K562 (cell line): Measurements from ENCODE around the gene SHANK1. TPM values are rescaled to one million over a fixed set of nuclear protein-coding genes. Genes with fewer than 3 reads are reported as not detected.

Experiments used
- ARID3A ChIP-seq: IDR thresholded peaks from 2 replicates; pipeline ENCODE4 v1.6.1; 2012; ENCODE audit warnings: low read depth, low read length, improper control_type of control experiment, borderline replicate concordance
- EHMT2 ChIP-seq: fragments of 450-650 bp; IDR thresholded peaks from 2 replicates; pipeline ENCODE4 v1.6.1; 2018; ENCODE audit warnings: antibody characterized with exemption
- ERF ChIP-seq: fragments of 450-650 bp; formaldehyde crosslinking; IDR thresholded peaks from 2 replicates; pipeline ENCODE4 v1.4.0; 2020; ENCODE audit warnings: mild to moderate bottlenecking, mixed read lengths
- PHF21A ChIP-seq: fragments of 450-650 bp; IDR thresholded peaks from 2 replicates; pipeline ENCODE4 v1.6.1; 2017; ENCODE audit warnings: low read depth, borderline replicate concordance
- RREB1 ChIP-seq: fragments of 250-450 bp; sonication (Bioruptor Pico); IDR thresholded peaks from 2 replicates; pipeline ENCODE4 v1.4.0; 2020
- SFPQ ChIP-seq: fragments of 200-400 bp; formaldehyde crosslinking; IDR thresholded peaks from 2 replicates; pipeline ENCODE4 v1.6.1; 2017; ENCODE audit warnings: mild to moderate bottlenecking, low read depth, low read length, moderate library complexity
- SMARCB1 ChIP-seq: IDR thresholded peaks from 2 replicates; pipeline ENCODE4 v1.6.1; 2011; ENCODE audit warnings: improper control_type of control experiment, low read depth; ENCODE audit not compliant: insufficient read length
- ZNF407 ChIP-seq: fragments of 450-650 bp; IDR thresholded peaks from 2 replicates; pipeline ENCODE4 v1.6.1; 2016; ENCODE audit warnings: low read depth
- polyA plus RNA-seq, 8 experiments: library from polyadenylated mRNA; depleted of rRNA in 4 of 8; stranded (reverse) in 5 of 8; unstranded in 3 of 8; fragments of >200 nt; fragmentation: Nextera tagmentation in 2 of 8; fragmentation: Illumina TruSeq in 1 of 8; extraction: Ambion mirVana in 2 of 8; extraction: Trizol in 1 of 8; gene quantifications; 2 replicates each; pipeline versions ENCODE4 v1.2.1 to v1.2.3, GENCODE V29; 2011 to 2014; ENCODE audit warnings: inconsistent platforms in 1 of 8, missing spikeins in 1 of 8
- total RNA-seq, 7 experiments: library from RNA; depleted of rRNA in 6 of 7; stranded (reverse); fragments of >200 nt in 6 of 7; fragmentation: Illumina TruSeq in 2 of 7; extraction: Trizol in 2 of 7; gene quantifications; 2 replicates each; pipeline versions ENCODE4 v1.2.1 to v1.2.3, GENCODE V29; 2011 to 2021; ENCODE audit warnings: low replicate concordance in 1 of 7

The SHANK1 gene
- total and polyA plus RNA-seq, 9 of the 15 experiments (the other 6 are each of a cell fraction or from before 2014, with no cell fraction given): 0.33 to 1.3 (median 0.55) TPM; not detected in 2

DNA sequence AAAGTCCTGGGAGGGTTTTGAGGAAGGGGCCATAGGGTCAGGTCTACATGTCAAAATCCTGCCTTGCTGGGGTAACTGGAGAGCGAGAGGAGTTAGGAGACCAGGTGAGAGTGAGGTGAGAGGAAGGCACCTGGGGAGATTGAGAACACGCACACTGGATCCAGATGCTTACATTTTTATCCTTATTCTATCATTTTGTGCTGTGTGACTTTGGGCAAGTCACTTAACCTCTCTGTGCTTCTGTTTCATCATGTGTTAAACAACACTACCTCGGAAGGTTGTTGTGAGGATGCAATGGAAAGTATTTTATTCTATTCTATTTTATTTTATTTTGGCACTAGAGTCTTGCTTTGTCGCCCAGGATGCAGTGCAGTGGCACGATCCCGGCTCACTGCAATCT, 66.9 kb downstream of the SHANK1 start (continued):
- TF ChIP-seq RREB1 (CRISPR knock-in tag) (no peak), PHF21A (no peak), SFPQ (no peak), EHMT2 (no peak), ERF (CRISPR knock-in tag) (no peak), ARID3A (no peak), SMARCB1 (no peak), ZNF407 (no peak)
